IPS-20b (cell line): Measurements from ENCODE around the gene ADGRB3.
"Not testable (repeated sequence)": the region's sequence is repeated elsewhere in the genome, so short reads cannot be mapped to it uniquely, and the experiment has no call there.

Experiments used
- H3K27ac ChIP-seq: one replicate; pipeline ENCODE4 v1.5.1; 2013; ENCODE audit warnings: low read length
- H3K27me3 ChIP-seq: 2 replicates; pipeline ENCODE4 v1.6.1; 2013; ENCODE audit warnings: mild to moderate bottlenecking, low read length, inconsistent platforms; ENCODE audit not compliant: insufficient read depth
- H3K36me3 ChIP-seq: 2 replicates; pipeline ENCODE4 v1.6.1; 2013; ENCODE audit warnings: low read depth, mild to moderate bottlenecking, inconsistent platforms, low read length, moderate library complexity; ENCODE audit not compliant: insufficient read depth
- H3K4me1 ChIP-seq: 2 replicates; pipeline ENCODE4 v1.6.1; 2013; ENCODE audit warnings: mild to moderate bottlenecking, control low read depth, inconsistent platforms, low read length, moderate library complexity; ENCODE audit not compliant: insufficient read depth
- H3K4me3 ChIP-seq: 2 replicates; pipeline ENCODE4 v1.5.1; 2013; ENCODE audit warnings: mild to moderate bottlenecking, low read length, inconsistent platforms
- H3K9ac ChIP-seq: 2 replicates; pipeline ENCODE4 v1.6.1; 2013; ENCODE audit warnings: low read depth, mild to moderate bottlenecking, inconsistent platforms, low read length, moderate library complexity
- H3K9me3 ChIP-seq: 2 replicates; pipeline ENCODE4 v1.6.1; 2013; ENCODE audit warnings: mild to moderate bottlenecking, low read depth, low read length, inconsistent platforms; ENCODE audit not compliant: insufficient read depth

Gene ADGRB3

DNA sequence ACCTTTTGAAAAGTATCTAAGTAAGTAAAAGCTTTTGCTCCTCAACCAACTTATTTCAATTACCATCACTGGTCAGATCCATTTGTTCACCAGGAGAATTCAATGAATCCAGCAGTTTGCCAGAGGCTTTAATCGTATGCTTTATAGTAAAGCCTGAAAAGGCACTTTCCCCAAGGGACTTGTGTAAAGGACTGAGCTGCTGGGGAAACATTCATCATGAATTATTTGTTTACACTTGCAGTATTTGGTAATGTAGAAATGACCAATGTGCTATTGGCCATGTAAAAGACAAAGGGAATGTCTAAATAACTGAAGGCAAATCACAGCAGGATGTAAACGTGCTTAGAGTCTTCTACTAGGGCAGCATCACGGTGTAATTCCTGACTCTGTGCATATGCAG, 471.4 kb downstream of the ADGRB3 start:
- H3K9ac ChIP-seq, result no peak overlapping the region
- H3K27me3 ChIP-seq, result no peaks in the 10 kb centered on the region
- H3K27ac ChIP-seq, result no peak overlapping the region
- H3K4me3 ChIP-seq, result no peak overlapping the region
- no peaks in the 10 kb centered on the region for H3K36me3 ChIP-seq
- H3K4me1 ChIP-seq, result 0 out of 2 replicates have a peak, but pooled peaks cover 5% of the 10 kb centered on the region
- H3K9me3 ChIP-seq, result no peaks in the 10 kb centered on the region

DNA sequence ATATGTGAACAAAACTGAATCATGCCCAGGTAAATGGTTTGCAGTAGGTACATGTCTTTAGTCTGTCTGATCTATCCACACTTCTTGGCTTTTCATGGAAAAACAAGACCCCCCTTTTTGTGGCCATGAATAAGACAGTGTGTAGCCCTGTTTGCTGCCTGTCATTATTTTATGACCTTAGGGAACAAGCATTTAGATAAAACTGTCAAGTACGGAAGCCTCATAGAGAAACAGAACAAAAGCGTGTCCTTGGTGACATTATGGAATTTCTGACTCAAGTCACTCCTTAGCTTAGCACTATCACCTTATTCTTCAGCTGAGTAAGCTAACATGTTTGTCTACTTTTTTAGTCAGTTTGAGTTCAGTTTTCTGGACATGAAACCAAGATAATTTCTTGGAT, 476.2 kb downstream of the ADGRB3 start:
- Histone ChIP-seq H3K27ac (no peak overlapping the region), H3K4me1 (0 out of 2 replicates have a peak, but pooled peaks cover 5% of the 10 kb centered on the region), H3K9ac (no peak overlapping the region), H3K9me3 (no peaks in the 10 kb centered on the region), H3K27me3 (no peaks in the 10 kb centered on the region), H3K36me3 (no peaks in the 10 kb centered on the region), H3K4me3 (no peak overlapping the region)

DNA sequence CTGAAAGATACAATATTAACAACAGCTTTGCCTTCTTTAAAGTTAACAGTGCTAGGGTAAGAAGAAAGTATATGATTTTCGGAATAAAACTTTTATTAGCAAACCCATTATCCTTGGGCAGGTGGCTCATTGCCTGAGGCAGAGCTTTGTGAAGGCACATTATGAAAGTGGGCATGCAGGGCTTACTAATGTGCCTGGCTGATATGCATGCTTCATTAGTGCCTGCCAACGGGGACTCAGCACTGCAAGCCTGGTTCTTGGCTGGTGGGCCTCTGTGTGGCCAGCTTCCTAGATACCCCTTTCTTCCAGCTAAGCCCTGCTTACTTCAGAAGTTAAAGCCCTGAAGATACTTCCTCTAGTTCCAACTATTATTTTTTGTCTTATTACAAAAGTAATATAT, 481.6 kb downstream of the ADGRB3 start:
- Histone ChIP-seq H3K9me3 (no peaks in the 10 kb centered on the region), H3K27me3 (no peaks in the 10 kb centered on the region), H3K9ac (no peak overlapping the region), H3K36me3 (no peaks in the 10 kb centered on the region), H3K4me3 (no peak overlapping the region), H3K27ac (no peak overlapping the region), H3K4me1 (no peaks in the 10 kb centered on the region)

- H3K9me3 ChIP-seq, H3K4me3 ChIP-seq, H3K27me3 ChIP-seq, H3K4me1 ChIP-seq, H3K27ac ChIP-seq, H3K36me3 ChIP-seq, H3K9ac ChIP-seq: not testable (repeated sequence)
Observed at GRCh38 chr6:69121461-69122406, 486.7 kb downstream of the ADGRB3 start.

DNA sequence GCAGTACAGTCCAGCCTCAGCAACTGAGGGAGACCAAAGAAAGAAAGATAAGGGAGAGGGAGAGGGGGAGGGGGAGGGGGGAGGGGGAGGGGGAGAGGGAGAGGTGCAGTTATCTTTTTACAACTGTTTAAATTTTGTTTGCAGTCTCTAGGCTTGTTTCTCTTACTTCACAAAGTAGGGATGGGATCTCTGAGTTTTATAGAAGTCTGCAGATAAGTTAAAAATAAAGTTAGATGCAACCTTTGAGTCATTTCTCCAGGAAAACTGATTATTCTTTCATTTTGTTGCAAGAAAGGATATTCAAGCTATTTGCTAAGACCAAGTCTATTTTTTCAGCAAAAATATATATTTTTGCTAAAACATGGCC, 487.3 kb downstream of the ADGRB3 start:
- Histone ChIP-seq H3K4me3 (no peak overlapping the region), H3K36me3 (no peaks in the 10 kb centered on the region), H3K9ac (no peak overlapping the region), H3K9me3 (no peaks in the 10 kb centered on the region), H3K27me3 (no peaks in the 10 kb centered on the region), H3K4me1 (no peaks in the 10 kb centered on the region), H3K27ac (no peak overlapping the region)

GRCh38 chr6:69128411-69128810, 493.3 kb downstream of the ADGRB3 start:
- Histone ChIP-seq H3K9me3 (no peaks in the 10 kb centered on the region), H3K4me1 (no peaks in the 10 kb centered on the region), H3K27me3 (no peaks in the 10 kb centered on the region), H3K36me3 (no peaks in the 10 kb centered on the region), H3K9ac (no peak overlapping the region), H3K4me3 (no peak overlapping the region), H3K27ac (no peak overlapping the region)

DNA sequence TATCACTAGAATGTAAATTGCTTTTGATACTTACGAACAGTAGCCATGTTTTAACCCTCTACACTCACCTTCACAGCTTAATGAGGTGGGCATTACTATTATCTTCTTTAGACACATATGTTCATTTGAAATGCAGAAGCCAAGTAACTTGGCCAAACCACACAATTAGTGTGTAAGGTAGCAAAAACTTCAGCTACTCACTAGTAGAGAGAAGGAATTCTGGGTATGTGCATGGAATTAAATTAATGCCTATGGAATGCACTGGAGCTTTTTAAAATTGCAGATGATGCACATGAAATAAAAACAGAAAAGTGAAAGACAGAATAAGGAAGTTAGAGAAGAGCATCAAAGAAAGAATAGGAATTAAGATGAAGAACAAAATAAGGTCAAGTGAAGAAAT, 494.0 kb downstream of the ADGRB3 start:
- H3K9ac ChIP-seq, result no peak overlapping the region
- no peaks in the 10 kb centered on the region for H3K4me1 ChIP-seq

GRCh38 chr6:69135927-69136326, 500.8 kb downstream of the ADGRB3 start:
- H3K9me3 ChIP-seq, result no peaks in the 10 kb centered on the region
- no peak overlapping the region for H3K27ac ChIP-seq
- no peaks in the 10 kb centered on the region for H3K27me3 ChIP-seq
- 0 out of 2 replicates have a peak, but pooled peaks cover 2% of the 10 kb centered on the region for H3K4me1 ChIP-seq
- no peak overlapping the region for H3K9ac ChIP-seq
- H3K4me3 ChIP-seq, result no peak overlapping the region
- no peaks in the 10 kb centered on the region for H3K36me3 ChIP-seq

More for the DNA sequence above, 494.0 kb downstream of the ADGRB3 start:
- Histone ChIP-seq H3K36me3 (no peaks in the 10 kb centered on the region), H3K4me3 (no peak overlapping the region), H3K27me3 (no peaks in the 10 kb centered on the region), H3K27ac (no peak overlapping the region), H3K9me3 (no peaks in the 10 kb centered on the region)

DNA sequence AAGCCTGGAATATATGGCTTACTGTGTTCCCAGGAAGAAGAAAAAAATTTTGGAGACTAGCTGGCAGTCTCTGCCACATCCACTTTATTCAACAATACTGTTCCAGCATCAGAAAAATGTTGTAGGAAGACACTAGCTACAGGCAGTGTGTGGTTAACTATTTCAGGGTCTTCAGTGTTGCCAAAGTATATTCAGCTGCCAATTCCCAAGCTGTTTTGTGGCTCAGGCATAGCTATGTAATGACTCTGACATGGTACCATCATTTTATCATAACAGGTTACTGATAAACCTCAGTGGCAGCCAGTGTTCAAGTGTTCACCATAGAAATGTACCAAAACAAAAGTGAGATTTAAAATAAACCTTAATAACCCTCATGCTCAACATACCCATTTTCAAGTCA, 503.1 kb downstream of the ADGRB3 start:
- H3K27me3 ChIP-seq, result no peaks in the 10 kb centered on the region
- H3K4me3 ChIP-seq, result no peak overlapping the region
- no peak overlapping the region for H3K27ac ChIP-seq
- H3K4me1 ChIP-seq, result 0 out of 2 replicates have a peak, but pooled peaks cover 2% of the 10 kb centered on the region
- H3K36me3 ChIP-seq, result no peaks in the 10 kb centered on the region
- H3K9me3 ChIP-seq, result no peaks in the 10 kb centered on the region
- H3K9ac ChIP-seq, result no peak overlapping the region

- Histone ChIP-seq H3K27me3 (no peaks in the 10 kb centered on the region), H3K9ac (no peak overlapping the region), H3K9me3 (no peaks in the 10 kb centered on the region), H3K36me3 (no peaks in the 10 kb centered on the region), H3K4me1 (0 out of 2 replicates have a peak, but pooled peaks cover 2% of the 10 kb centered on the region), H3K27ac (no peak overlapping the region), H3K4me3 (no peak overlapping the region)
Observed at GRCh38 chr6:69138893-69139494, 503.9 kb downstream of the ADGRB3 start.

DNA sequence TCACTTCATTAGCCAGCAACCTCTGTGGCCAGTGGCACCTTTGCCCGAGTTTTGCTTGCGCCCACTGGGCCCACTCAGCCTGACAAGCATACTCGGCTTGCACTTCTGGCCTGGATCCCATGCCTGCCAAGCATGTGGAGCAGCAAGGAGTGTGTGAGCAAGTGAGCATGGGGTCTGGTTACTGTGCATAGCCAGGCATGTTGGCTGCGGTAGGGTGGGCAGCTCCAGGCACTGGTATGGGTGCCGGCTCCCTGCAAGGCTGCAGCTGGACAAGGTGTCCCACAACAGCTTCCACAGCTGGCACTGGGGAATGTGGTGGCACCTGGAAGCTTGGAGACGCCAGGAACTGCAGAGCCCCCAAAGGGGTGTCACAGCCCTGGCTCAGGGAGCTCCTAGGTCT, 510.0 kb downstream of the ADGRB3 start:
- Histone ChIP-seq H3K36me3 (no peaks in the 10 kb centered on the region), H3K4me3 (no peak overlapping the region), H3K4me1 (no peaks in the 10 kb centered on the region), H3K9ac (no peak overlapping the region), H3K9me3 (peaks cover 16% of the 10 kb centered on the region; the same call in 1 of the 2 replicates), H3K27me3 (no peaks in the 10 kb centered on the region), H3K27ac (no peak overlapping the region)

- Histone ChIP-seq H3K9ac (no peak overlapping the region), H3K27ac (no peak overlapping the region)
Observed at GRCh38 chr6:69146385-69146784, 511.3 kb downstream of the ADGRB3 start.

More at GRCh38 chr6:69146385-69146784, 511.3 kb downstream of the ADGRB3 start:
- no peak overlapping the region for H3K4me3 ChIP-seq
- no peaks in the 10 kb centered on the region for H3K4me1 ChIP-seq
- peaks cover 16% of the 10 kb centered on the region; the same call in 1 of the 2 replicates for H3K9me3 ChIP-seq
- no peaks in the 10 kb centered on the region for H3K36me3 ChIP-seq
- H3K27me3 ChIP-seq, result no peaks in the 10 kb centered on the region
